ENCODE data around the gene AKR1C2. TPM values are rescaled to one million over a fixed set of nuclear protein-coding genes. Genes with fewer than 3 reads are reported as not detected.

Gene AKR1C2
- total and polyA plus RNA-seq, 9 of the 15 experiments (the other 6 are each of a cell fraction or from before 2014, with no cell fraction given) = 13.8 to 74.0 (median 30.5) TPM

- 0 out of 2 replicates have a peak, but pooled peaks have one; percentile 63 for TF ChIP-seq ATF7 (IDR thresholded peaks at IDR 0.05)
- peak; percentile 26; the same call in 1 of the 2 replicates for TF ChIP-seq GATA2 (CRISPR knock-in tag; IDR thresholded peaks at IDR 0.05)
- 0 out of 2 replicates have a peak, but pooled peaks have one; percentile 25 for TF ChIP-seq ZNF583 (CRISPR knock-in tag; IDR thresholded peaks at IDR 0.05)
- TF ChIP-seq NFRKB (IDR thresholded peaks at IDR 0.05; ENCODE audit: low read depth) = no peak; the same call in 1 of the 2 replicates
- peak; percentile 55 for TF ChIP-seq VEZF1 (CRISPR knock-in tag; IDR thresholded peaks at IDR 0.05)
- 0 out of 2 replicates have a peak, but pooled peaks have one; percentile 72 for TF ChIP-seq MTA3 (IDR thresholded peaks at IDR 0.05; ENCODE audit: borderline replicate concordance)
- TF ChIP-seq DMBX1 (CRISPR knock-in tag; IDR thresholded peaks at IDR 0.05; ENCODE audit: borderline replicate concordance) = peak; percentile 74; the same call in 1 of the 2 replicates
- TF ChIP-seq NFE2L1 (tag; IDR thresholded peaks at IDR 0.05; ENCODE audit: borderline replicate concordance, low read depth) = peak; percentile 85
- TF ChIP-seq FOXO4 (CRISPR knock-in tag; IDR thresholded peaks at IDR 0.05) = no peak
- no peak for TF ChIP-seq NFYB (IDR thresholded peaks at IDR 0.05; ENCODE audit: extremely low read depth, insufficient read length)
- no peak for TF ChIP-seq MED1 (CRISPR knock-in tag; IDR thresholded peaks at IDR 0.05; ENCODE audit: borderline replicate concordance)
- TF ChIP-seq BHLHE40 (IDR thresholded peaks at IDR 0.05; ENCODE audit: low read length) = peak; percentile 91
- TF ChIP-seq ZNF165 (CRISPR knock-in tag; IDR thresholded peaks at IDR 0.05; ENCODE audit: borderline replicate concordance) = no peak
- TF ChIP-seq MTA2 (IDR thresholded peaks at IDR 0.05; ENCODE audit: low read depth) = peak; percentile 55
- peak; percentile 46; the same call in 1 of the 2 replicates for TF ChIP-seq ATF3 (IDR thresholded peaks at IDR 0.05)
- TF ChIP-seq ATF3 (CRISPR knock-in tag; conservative IDR thresholded peaks at IDR 0.05) = no peak
- TF ChIP-seq OTX1 (CRISPR knock-in tag; IDR thresholded peaks at IDR 0.05) = no peak
- peak; percentile 45; the same call in 1 of the 2 replicates for TF ChIP-seq TOE1 (IDR thresholded peaks at IDR 0.05; ENCODE audit: borderline replicate concordance)
- no peak for TF ChIP-seq TOE1 (CRISPR knock-in tag; IDR thresholded peaks at IDR 0.05; ENCODE audit: borderline replicate concordance, low read depth)
- TF ChIP-seq TEAD4 (IDR thresholded peaks at IDR 0.05; ENCODE audit: low read length) = peak; percentile 40; the same call in 1 of the 2 replicates
- TF ChIP-seq TEAD4 (CRISPR knock-in tag; IDR thresholded peaks at IDR 0.05; ENCODE audit: borderline replicate concordance) = no peak
- peak; percentile 69 for TF ChIP-seq FOSL1 (tag; conservative IDR thresholded peaks at IDR 0.05)
- no peak for TF ChIP-seq ZNF696 (CRISPR knock-in tag; conservative IDR thresholded peaks at IDR 0.05)
- peak; percentile 89 for TF ChIP-seq DPF2 (IDR thresholded peaks at IDR 0.05)
- TF ChIP-seq TAL1 (IDR thresholded peaks at IDR 0.05) = peak; percentile 59
- no peak for TF ChIP-seq MIER1 (IDR thresholded peaks at IDR 0.05; ENCODE audit: low read depth)
Observed at GRCh38 chr10:4941540-4942330, 61.9 kb downstream of the AKR1C2 start (continued).

All from K562 (cell line).